Measurements from ENCODE around the gene A2ML1. TPM values are rescaled to one million over a fixed set of nuclear protein-coding genes. Genes with fewer than 3 reads are reported as not detected.
"Not testable (repeated sequence)": the region's sequence is repeated elsewhere in the genome, so short reads cannot be mapped to it uniquely, and the experiment has no call there.

The A2ML1 gene
- total RNA-seq, 1 donor, result under 0.01 TPM

GRCh38 chr12:8818526-8818925, 3.9 kb upstream of the A2ML1 start:
- TF ChIP-seq, protein P1, sequence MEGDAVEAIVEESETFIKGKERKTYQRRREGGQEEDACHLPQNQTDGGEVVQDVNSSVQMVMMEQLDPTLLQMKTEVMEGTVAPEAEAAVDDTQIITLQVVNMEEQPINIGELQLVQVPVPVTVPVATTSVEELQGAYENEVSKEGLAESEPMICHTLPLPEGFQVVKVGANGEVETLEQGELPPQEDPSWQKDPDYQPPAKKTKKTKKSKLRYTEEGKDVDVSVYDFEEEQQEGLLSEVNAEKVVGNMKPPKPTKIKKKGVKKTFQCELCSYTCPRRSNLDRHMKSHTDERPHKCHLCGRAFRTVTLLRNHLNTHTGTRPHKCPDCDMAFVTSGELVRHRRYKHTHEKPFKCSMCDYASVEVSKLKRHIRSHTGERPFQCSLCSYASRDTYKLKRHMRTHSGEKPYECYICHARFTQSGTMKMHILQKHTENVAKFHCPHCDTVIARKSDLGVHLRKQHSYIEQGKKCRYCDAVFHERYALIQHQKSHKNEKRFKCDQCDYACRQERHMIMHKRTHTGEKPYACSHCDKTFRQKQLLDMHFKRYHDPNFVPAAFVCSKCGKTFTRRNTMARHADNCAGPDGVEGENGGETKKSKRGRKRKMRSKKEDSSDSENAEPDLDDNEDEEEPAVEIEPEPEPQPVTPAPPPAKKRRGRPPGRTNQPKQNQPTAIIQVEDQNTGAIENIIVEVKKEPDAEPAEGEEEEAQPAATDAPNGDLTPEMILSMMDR (IDR thresholded peaks at IDR 0.05; ENCODE audit: extremely low read depth, low read depth, low read length), result no peak
- no peak overlapping the region for H3K4me3 ChIP-seq (ENCODE audit: insufficient read depth, low read length)
- no peak overlapping the region for H3K27ac ChIP-seq (ENCODE audit: low read depth, low read length)
- no peaks in the 10 kb centered on the region for H3K79me2 ChIP-seq (ENCODE audit: insufficient read depth, low read length)
- H3K36me3 ChIP-seq (ENCODE audit: insufficient read depth, low read length), result no peaks in the 10 kb centered on the region
- no peak overlapping the region for H3K4me2 ChIP-seq (ENCODE audit: insufficient read depth, low read length)
- H3K4me1 ChIP-seq (ENCODE audit: insufficient read depth, low read length), result no peaks in the 10 kb centered on the region
- H3K9me3 ChIP-seq (ENCODE audit: low read depth, low read length), result no peaks in the 10 kb centered on the region
- no peaks in the 10 kb centered on the region for H4K20me1 ChIP-seq (ENCODE audit: insufficient read depth, low read length)
- no peak for DNase-seq (ENCODE audit: insufficient read length, low spot score, missing footprints)
- peaks cover under 1% of the 10 kb centered on the region for H3K27me3 ChIP-seq (ENCODE audit: insufficient read depth, low read length)
- no peak overlapping the region for H2AFZ ChIP-seq (ENCODE audit: low read length)

DNA sequence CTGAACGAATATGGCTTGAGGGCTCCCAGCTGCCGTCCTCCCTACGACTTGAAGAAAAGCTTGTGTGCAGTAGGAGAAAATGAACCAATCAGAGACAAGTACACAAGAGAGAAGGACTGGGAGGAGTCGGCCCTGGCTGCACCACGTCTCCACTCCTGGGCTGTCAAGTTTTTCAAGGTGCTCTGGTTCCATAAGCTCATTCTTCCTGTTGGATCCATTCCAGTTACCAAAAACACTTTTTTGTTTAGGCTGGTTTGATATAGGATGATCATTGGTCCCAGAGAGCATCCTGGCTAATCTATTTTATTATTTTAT, 2.8 kb upstream of the A2ML1 start:
- H3K9me3 ChIP-seq (ENCODE audit: low read depth, low read length), result no peaks in the 10 kb centered on the region
- no peak overlapping the region for H2AFZ ChIP-seq (ENCODE audit: low read length)
- H3K4me2 ChIP-seq (ENCODE audit: insufficient read depth, low read length), result no peak overlapping the region
- no peak overlapping the region for H3K27ac ChIP-seq (ENCODE audit: low read depth, low read length)
- no peaks in the 10 kb centered on the region for H3K4me1 ChIP-seq (ENCODE audit: insufficient read depth, low read length)
- no peak overlapping the region for H3K4me3 ChIP-seq (ENCODE audit: insufficient read depth, low read length)
- H3K79me2 ChIP-seq (ENCODE audit: insufficient read depth, low read length), result no peaks in the 10 kb centered on the region
- TF ChIP-seq, protein P1 (IDR thresholded peaks at IDR 0.05; ENCODE audit: extremely low read depth, low read depth, low read length), result no peak
- no peaks in the 10 kb centered on the region for H3K36me3 ChIP-seq (ENCODE audit: insufficient read depth, low read length)
- H3K27me3 ChIP-seq (ENCODE audit: insufficient read depth, low read length), result peaks cover 3% of the 10 kb centered on the region
- no peak for DNase-seq (ENCODE audit: insufficient read length, low spot score, missing footprints)
- no peaks in the 10 kb centered on the region for H4K20me1 ChIP-seq (ENCODE audit: insufficient read depth, low read length)

DNA sequence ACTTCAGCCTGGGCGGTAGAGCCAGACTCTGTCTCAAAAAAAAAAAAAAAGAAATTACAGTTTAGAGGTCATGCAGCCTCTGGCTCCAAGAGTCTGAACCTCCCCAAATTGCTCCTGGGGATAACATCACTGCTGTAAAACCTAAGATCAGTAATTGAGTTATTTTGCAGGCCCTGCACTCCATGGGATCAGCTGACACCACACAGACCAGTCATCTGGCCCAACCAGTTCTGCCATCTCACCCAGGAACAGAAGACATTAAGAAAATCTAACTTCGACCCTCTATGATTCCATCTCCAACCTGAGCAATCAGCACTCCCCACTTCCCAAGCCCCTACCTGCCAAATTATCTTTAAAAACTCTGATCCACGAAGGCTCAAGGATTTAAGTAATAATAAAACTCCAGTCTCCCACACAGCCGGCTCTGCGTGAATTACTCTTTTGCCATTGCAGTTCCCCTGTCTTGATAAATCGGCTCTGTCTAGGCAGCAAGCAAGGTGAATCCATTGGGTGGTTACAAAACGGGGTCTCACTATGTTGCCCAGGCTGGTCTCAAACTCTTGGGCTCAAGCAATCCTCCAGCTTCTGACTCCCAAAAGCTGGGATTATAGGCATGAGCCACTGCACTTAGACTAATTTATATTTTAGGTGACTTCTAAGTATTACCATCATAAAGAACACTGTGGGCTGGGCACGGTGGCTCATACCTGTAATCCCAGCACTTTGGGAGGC, 1.6 kb upstream of the A2ML1 start:
- H3K79me2 ChIP-seq (ENCODE audit: insufficient read depth, low read length); DNase-seq (ENCODE audit: insufficient read length, low spot score, missing footprints); H3K4me3 ChIP-seq (ENCODE audit: insufficient read depth, low read length); H4K20me1 ChIP-seq (ENCODE audit: insufficient read depth, low read length); H2AFZ ChIP-seq (ENCODE audit: low read length); H3K36me3 ChIP-seq (ENCODE audit: insufficient read depth, low read length); H3K9me3 ChIP-seq (ENCODE audit: low read depth, low read length); H3K27ac ChIP-seq (ENCODE audit: low read depth, low read length); H3K4me1 ChIP-seq (ENCODE audit: insufficient read depth, low read length); H3K27me3 ChIP-seq (ENCODE audit: insufficient read depth, low read length); H3K4me2 ChIP-seq (ENCODE audit: insufficient read depth, low read length): not testable (repeated sequence)

DNA sequence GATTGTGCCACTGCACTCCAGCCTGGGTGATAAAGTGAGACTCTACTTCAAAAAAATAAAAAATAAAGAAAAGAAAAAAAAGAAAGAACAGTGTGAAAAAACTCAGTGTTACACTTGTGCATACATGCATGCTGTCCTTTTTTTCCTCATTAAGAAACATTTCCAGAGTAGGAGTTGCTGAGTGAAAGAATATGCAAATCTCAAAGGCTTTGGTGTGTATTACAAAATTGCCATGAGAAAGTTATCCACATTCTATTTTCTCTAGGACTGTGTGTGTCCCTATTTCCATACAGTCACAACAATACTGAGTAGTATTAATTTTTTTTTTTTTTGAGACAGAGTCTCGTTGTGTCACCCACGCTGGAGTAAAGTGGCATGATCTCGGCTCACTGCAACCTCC, 830 bp upstream of the A2ML1 start:
- TF ChIP-seq, protein P1 (IDR thresholded peaks at IDR 0.05; ENCODE audit: extremely low read depth, low read depth, low read length), result no peak
- Histone ChIP-seq H2AFZ (ENCODE audit: low read length) (no peak overlapping the region), H3K4me1 (ENCODE audit: insufficient read depth, low read length) (no peaks in the 10 kb centered on the region), H3K4me3 (ENCODE audit: insufficient read depth, low read length) (no peak overlapping the region), H3K4me2 (ENCODE audit: insufficient read depth, low read length) (no peak overlapping the region), H3K79me2 (ENCODE audit: insufficient read depth, low read length) (no peaks in the 10 kb centered on the region), H4K20me1 (ENCODE audit: insufficient read depth, low read length) (no peaks in the 10 kb centered on the region), H3K27ac (ENCODE audit: low read depth, low read length) (no peak overlapping the region), H3K27me3 (ENCODE audit: insufficient read depth, low read length) (peaks cover 3% of the 10 kb centered on the region), H3K9me3 (ENCODE audit: low read depth, low read length) (no peaks in the 10 kb centered on the region), H3K36me3 (ENCODE audit: insufficient read depth, low read length) (no peaks in the 10 kb centered on the region)
- no peak for DNase-seq (ENCODE audit: insufficient read length, low spot score, missing footprints)

Data from osteoblast (primary cell).